Mesodermal cell (in vitro differentiated cells): ENCODE results near the gene ZBTB4.

Experiments
- H3K27ac ChIP-seq: 2 replicates; pipeline ENCODE4 v1.7.0; 2013; ENCODE audit warnings: mild to moderate bottlenecking, low read depth, low read length, moderate library complexity; ENCODE audit not compliant: severe bottlenecking
- H3K36me3 ChIP-seq: 2 replicates; pipeline ENCODE4 v1.7.1; 2013; ENCODE audit warnings: mild to moderate bottlenecking, low read length, moderate library complexity; ENCODE audit not compliant: control insufficient read depth, insufficient read depth
- H3K4me1 ChIP-seq: one replicate; pipeline ENCODE4 v1.7.1; 2013; ENCODE audit warnings: mild to moderate bottlenecking, low read length; ENCODE audit not compliant: insufficient read depth, control insufficient read depth, poor library complexity, severe bottlenecking
- H3K4me3 ChIP-seq: 2 replicates; pipeline ENCODE4 v1.7.0; 2013; ENCODE audit warnings: low read length, control low read depth, mild to moderate bottlenecking; ENCODE audit not compliant: insufficient read depth, poor library complexity, severe bottlenecking; ENCODE audit errors: extremely low read depth
- H3K9me3 ChIP-seq: 2 replicates; pipeline ENCODE4 v1.7.1; 2013; ENCODE audit warnings: mild to moderate bottlenecking, low read length, moderate library complexity; ENCODE audit not compliant: control insufficient read depth
- WGBS, 2 experiments: methylation state at CpG; one replicate each; pipeline ENCODE4 v1.1.5; 2013; ENCODE audit warnings: missing lambda C conversion rate in 2 of 2; ENCODE audit not compliant: insufficient coverage in 2 of 2; 5-methylcytosine and 5-hydroxymethylcytosine counted together

ZBTB4 gene

GRCh38 chr17:7468290-7468689 lies 11.1 kb downstream of the ZBTB4 start:
- Histone ChIP-seq H3K9me3 (no peaks in the 10 kb centered on the region), H3K4me3 (no peak overlapping the region), H3K27ac (no peak overlapping the region), H3K36me3 (peaks cover 41% of the 10 kb centered on the region), H3K4me1 (no peaks in the 10 kb centered on the region)
- WGBS, 2 experiments = 97 to 100% methylated on average over 9 of the region's 11 CpGs

GRCh38 chr17:7467498-7467897 lies 11.9 kb downstream of the ZBTB4 start:
- H3K9me3 ChIP-seq = no peaks in the 10 kb centered on the region
- no peak overlapping the region for H3K4me3 ChIP-seq
- no peaks in the 10 kb centered on the region for H3K4me1 ChIP-seq
- 80 to 100% methylated on average over 1 of the region's 3 CpGs for WGBS, 2 experiments
- H3K36me3 ChIP-seq = peaks cover 48% of the 10 kb centered on the region
- no peak overlapping the region for H3K27ac ChIP-seq

GRCh38 chr17:7466639-7467341 lies 12.6 kb downstream of the ZBTB4 start:
- H3K9me3 ChIP-seq = no peaks in the 10 kb centered on the region
- no peak overlapping the region for H3K27ac ChIP-seq
- H3K4me3 ChIP-seq = no peak overlapping the region
- H3K36me3 ChIP-seq = peaks cover 54% of the 10 kb centered on the region
- WGBS, 2 experiments = 91 to 92% methylated on average over 14 to 15 of the region's 16 CpGs
- H3K4me1 ChIP-seq = no peaks in the 10 kb centered on the region

GRCh38 chr17:7466318-7466638 lies 13.2 kb downstream of the ZBTB4 start:
- no peak overlapping the region for H3K27ac ChIP-seq
- WGBS, 2 experiments = 96 to 100% methylated on average over 4 to 5 of the region's 9 CpGs
- H3K9me3 ChIP-seq = no peaks in the 10 kb centered on the region
- peaks cover 52% of the 10 kb centered on the region for H3K36me3 ChIP-seq
- no peaks in the 10 kb centered on the region for H3K4me1 ChIP-seq
- H3K4me3 ChIP-seq = no peak overlapping the region

- no peak overlapping the region for H3K4me3 ChIP-seq
- WGBS, 2 experiments = 97 to 99% methylated on average over 25 to 27 of the region's 33 CpGs
- H3K9me3 ChIP-seq = no peaks in the 10 kb centered on the region
- peaks cover 55% of the 10 kb centered on the region for H3K36me3 ChIP-seq
- H3K4me1 ChIP-seq = no peaks in the 10 kb centered on the region
- H3K27ac ChIP-seq = no peak overlapping the region
These were observed 13.7 kb downstream of the ZBTB4 start for GRCh38 chr17:7465597-7466275.

- no peaks in the 10 kb centered on the region for H3K9me3 ChIP-seq
- 100% methylated on average over 1 to 2 of the region's 9 CpGs for WGBS, 2 experiments
- no peaks in the 10 kb centered on the region for H3K4me1 ChIP-seq
- peaks cover 55% of the 10 kb centered on the region for H3K36me3 ChIP-seq
- H3K4me3 ChIP-seq = no peak overlapping the region
- H3K27ac ChIP-seq = no peak overlapping the region
These were observed 15.3 kb downstream of the ZBTB4 start for GRCh38 chr17:7464081-7464480.

GRCh38 chr17:7463372-7463846 lies 16.0 kb downstream of the ZBTB4 start:
- H3K27ac ChIP-seq = no peak overlapping the region
- 96 to 97% methylated on average over 10 of the region's 14 CpGs for WGBS, 2 experiments
- H3K4me1 ChIP-seq = no peaks in the 10 kb centered on the region
- H3K4me3 ChIP-seq = no peak overlapping the region
- peaks cover 55% of the 10 kb centered on the region for H3K36me3 ChIP-seq
- H3K9me3 ChIP-seq = no peaks in the 10 kb centered on the region

- WGBS, 2 experiments = 93 to 97% methylated on average over 33 to 36 of the region's 44 CpGs
- Histone ChIP-seq H3K36me3 (peaks cover 53% of the 10 kb centered on the region), H3K9me3 (no peaks in the 10 kb centered on the region), H3K4me1 (no peaks in the 10 kb centered on the region), H3K27ac (no peak overlapping the region), H3K4me3 (no peak overlapping the region)
These were observed 16.7 kb downstream of the ZBTB4 start for GRCh38 chr17:7462474-7463371.

- no peak overlapping the region for H3K4me3 ChIP-seq
- H3K4me1 ChIP-seq = no peaks in the 10 kb centered on the region
- peaks cover 38% of the 10 kb centered on the region for H3K36me3 ChIP-seq
- no peaks in the 10 kb centered on the region for H3K9me3 ChIP-seq
- 87 to 88% methylated on average over 5 to 7 of the region's 7 CpGs for WGBS, 2 experiments
- no peak overlapping the region for H3K27ac ChIP-seq
These were observed 18.4 kb downstream of the ZBTB4 start for GRCh38 chr17:7460850-7461660.

- Histone ChIP-seq H3K36me3 (peaks cover 30% of the 10 kb centered on the region), H3K27ac (no peak overlapping the region), H3K9me3 (no peaks in the 10 kb centered on the region), H3K4me3 (no peak overlapping the region), H3K4me1 (no peaks in the 10 kb centered on the region)
- WGBS, 2 experiments = no CpG with 5 or more reads among the region's 3 CpGs
These were observed 19.4 kb downstream of the ZBTB4 start for GRCh38 chr17:7459961-7460545.
